ENCODE data around the gene FBN2.

- TF ChIP-seq POLR2A (IDR thresholded peaks at IDR 0.05) (no peak), CTCF (IDR thresholded peaks at IDR 0.05) (no peak)
Observed at GRCh38 chr5:128376577-128376976, 161.5 kb downstream of the FBN2 start.

Measured in lower leg skin (tissue), 3 donors.